ENCODE data around the gene COA5.

Gene COA5, protein sequence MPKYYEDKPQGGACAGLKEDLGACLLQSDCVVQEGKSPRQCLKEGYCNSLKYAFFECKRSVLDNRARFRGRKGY

DNA sequence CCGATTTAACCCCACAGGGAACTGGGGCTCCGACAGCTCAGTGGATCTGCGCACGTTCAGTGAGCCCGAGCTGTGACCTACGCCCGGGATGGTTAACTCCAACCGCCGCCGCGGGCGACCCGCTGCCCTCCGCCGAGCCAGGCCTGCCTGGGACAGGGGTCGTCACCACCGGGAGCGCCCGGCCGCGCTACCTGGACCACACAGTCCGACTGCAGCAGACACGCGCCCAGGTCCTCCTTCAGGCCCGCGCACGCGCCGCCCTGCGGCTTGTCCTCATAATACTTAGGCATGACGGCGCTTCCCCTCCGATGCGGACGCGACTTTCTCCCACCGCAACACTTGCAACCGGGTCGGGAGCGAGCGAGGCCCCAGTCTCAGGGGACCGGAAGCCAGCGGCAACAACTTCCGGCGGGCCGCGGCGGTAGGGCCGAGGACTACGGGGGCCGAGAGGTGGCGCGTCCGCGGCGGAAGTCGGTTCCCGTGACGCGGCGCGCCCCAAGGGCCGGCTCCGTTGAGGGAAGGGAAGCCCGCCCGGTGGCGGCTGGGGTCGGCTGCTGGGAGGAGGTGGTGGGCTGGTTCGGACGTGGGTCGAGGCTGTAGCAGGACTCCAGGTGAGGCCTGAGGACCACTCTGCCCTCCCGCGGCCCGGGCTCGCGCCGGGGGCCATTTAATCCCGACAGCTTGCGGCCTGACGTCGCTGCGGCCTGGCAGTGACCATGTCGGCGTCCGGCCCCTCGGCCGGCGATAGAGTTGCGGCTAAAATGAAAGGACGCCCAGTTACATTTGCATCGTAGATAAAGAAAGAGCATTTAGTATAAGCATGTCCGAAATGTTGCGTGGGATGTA is at the start of gene COA5, which contains the start of gene UNC50:
COA5 (minus strand) TSS at position 397 of the 846 bp plus-strand sequence; CDS start at position 290, 107 bp downstream.
UNC50 (plus strand) TSS at position 474 of the 846 bp plus-strand sequence. CDS start 1,171 bp downstream, outside the sequence.
- peak; percentile 81 for DNase-seq (ENCODE audit: low read depth)

DNA sequence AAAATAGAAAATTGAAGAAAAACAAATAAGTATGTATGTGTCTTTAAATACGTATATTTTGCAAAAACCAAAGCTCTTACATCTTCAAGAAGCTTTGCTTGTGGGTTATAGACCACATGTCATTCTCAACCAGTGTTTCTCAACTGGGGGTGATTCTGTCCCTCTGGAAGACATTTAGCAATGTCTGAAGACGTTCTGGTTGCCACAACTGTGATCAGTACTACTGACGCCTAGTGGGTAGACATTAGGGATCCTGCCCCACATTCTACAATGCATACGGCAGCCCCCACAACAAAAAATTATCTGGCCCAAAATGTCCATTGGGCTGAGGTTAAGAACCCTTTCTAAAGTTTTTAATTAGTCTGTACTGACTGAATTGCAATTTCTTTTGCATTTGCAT is 48.5 kb upstream of the COA5 start:
- no peak for DNase-seq (ENCODE audit: low read depth)

DNA sequence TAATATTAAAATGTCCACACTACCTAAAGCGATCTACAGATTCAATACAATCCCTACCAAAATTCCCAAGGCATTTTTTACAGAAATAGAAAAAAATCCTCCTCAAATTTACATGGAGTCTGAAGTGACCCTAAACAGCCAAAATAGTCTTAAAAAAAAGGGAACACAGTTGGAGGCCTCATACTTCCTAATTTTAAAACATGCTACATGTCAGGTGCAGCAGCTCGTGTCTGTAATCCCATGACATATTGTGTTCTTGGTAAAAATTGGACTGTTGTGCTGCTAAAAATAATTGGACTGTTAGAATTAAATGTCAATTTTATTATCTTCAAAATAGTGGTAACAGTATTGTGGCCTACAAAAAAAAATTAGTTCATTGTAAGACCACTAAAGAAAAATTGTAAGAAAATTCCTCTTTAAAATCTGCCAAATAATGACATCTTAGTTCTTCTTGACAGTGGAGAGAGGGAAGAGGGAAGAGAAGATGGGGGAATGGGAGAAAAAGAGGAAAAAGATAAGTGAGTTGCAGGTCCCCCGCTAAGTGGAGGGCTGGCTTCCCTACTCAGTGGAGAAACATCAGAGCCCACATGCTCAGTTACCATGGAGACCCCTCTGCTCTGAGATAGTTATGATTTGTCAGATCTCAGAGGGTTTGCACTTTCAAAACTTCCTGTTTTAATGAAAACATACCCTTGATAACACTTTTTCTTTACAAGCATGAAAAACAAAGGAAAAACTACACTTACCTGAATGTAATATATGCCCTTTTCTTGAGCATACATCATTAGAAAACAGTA is 46.6 kb upstream of the COA5 start:
- DNase-seq (ENCODE audit: low read depth), result no peak

DNA sequence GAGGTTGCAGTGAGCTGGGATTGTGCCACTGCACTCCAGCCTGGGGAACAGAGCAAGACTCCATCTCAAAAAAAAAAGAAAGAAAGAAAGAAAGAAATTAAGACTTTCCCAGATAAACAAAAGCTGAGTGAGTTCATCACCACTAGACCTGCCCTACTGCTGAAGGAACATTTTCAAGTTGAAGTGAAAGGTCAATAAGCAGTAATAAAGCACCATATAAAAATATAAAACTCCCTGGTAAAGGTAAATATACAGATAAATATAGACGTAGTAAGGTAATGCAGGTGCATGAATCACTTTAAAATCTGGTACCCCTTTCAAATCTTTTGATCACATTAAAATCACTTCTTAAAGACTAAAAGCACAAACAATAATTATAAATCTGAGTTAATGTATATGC is 42.7 kb upstream of the COA5 start:
- DNase-seq (ENCODE audit: low read depth), result no peak

DNA sequence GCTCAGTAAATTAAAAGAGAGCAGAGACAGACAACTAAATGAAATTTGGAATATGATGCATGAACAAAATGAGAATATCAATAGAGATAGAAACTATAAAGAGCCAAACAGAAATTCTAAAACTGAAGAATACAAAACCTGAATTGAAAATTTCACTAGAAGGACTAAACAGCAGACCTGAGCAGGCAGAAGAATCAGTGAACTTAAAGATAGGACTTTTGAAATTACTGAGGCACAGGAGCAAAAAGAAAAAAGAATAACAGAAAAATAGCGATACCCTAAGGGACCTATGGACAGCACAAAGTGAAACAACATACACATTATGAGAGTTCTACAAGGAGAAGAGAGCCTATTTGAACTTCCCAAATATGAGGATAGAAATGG is 41.7 kb upstream of the COA5 start:
- no peak for DNase-seq (ENCODE audit: low read depth)

DNA sequence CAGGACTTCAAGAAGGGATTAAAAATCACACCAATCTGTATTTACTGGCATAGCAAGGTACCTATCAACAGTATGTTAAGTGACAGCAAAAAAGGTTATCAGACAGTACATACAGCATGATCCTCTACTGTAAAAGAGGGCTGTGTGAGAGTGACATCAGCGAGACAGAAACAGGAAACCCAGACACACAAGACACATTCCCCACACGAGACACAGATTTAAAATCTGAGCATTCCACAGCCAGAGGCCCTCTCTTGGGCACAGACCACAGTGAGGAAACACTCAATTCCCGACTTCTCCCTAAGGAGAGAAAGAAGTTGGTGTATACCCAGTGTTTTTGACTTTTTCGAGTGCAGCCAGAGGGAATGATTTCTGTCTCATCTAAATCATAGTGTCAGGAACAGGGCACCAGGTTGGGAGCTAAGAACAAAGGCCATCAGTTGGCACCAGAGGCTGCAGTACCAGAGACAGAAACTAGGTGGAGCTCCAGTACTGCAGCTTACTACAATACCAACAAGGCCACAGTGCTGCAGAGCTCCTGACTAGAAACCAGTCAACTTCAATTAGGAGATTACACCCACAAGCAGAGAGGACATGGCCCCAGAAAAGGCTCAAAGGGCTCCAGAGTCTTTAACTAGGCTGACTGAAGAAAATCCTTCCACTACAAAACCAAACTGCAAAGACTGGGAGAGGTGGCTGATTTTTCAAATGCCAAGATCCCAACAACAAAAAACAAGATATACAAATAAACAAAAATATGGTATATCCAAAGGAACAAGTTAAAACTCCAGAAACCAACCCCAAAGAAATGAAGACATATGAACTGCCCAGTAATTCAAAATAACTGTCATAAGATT is 41.1 kb upstream of the COA5 start:
- peak; percentile 70 for DNase-seq (ENCODE audit: low read depth)

DNA sequence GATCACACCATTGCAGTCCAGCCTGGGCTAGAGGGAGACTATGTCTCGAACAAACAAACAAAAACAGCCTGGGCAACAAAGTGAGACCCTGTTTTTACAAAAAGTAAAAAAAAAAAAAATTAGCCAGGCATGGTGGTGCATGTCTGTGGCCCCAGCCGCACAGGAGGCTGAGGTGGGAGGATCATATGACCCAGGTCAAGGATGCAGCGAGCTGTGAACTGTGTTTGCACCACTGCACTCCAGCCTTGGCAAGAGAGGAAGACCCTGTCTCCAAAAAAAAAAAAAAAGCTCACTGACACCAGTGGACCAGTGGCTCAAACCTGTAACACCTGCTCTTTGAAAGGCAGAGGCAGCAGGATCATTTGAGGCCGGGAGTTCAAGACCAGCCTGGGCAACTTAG is 40.1 kb upstream of the COA5 start:
- no peak for DNase-seq (ENCODE audit: low read depth)

DNA sequence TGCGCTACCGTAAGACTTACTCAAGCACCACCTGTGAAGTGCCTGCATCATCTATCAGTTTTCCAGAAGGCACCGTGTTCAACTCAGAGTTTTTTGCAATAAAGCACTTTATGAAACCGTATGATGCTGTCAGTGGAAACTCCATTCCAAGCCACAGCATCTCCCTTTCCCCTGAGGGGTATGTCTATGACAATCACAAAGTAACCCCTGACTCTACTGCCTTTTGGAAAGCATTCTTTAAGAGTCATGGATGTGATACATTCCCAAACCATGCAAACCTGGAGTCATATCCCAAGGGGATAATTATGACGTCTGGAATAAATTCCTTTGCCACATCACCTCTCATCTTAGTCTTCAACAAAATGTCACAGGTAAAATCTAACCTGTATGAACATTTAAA is 39.3 kb upstream of the COA5 start:
- DNase-seq (ENCODE audit: low read depth), result no peak

DNA sequence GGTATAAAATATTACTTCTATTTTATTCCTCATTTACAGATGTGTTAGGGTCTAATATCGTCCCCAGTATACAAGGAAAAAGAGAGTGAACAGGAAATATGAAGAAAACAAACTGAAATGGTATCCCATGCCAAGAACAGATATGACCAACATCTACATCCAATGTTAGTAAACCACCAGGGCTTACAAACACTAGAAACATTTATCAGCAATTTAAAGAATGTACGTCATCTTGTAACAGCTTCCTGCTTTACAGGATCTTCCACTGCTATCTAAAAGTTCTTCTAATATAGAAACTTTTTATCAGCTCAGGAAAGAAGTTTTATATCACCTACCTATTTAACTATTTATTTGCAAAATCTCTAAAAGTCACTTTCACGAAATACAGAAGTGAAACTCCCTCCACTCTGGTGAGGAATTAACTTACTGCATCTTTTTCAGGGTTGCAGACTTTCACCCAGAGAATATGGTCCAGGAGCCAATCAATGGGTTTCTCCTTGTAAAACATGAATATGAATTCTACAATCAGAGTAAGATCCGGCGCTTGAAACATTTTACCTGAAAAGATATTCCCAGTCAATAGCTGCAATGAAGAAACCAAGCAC is 35.3 kb upstream of the COA5 start:
- DNase-seq (ENCODE audit: low read depth), result no peak

DNA sequence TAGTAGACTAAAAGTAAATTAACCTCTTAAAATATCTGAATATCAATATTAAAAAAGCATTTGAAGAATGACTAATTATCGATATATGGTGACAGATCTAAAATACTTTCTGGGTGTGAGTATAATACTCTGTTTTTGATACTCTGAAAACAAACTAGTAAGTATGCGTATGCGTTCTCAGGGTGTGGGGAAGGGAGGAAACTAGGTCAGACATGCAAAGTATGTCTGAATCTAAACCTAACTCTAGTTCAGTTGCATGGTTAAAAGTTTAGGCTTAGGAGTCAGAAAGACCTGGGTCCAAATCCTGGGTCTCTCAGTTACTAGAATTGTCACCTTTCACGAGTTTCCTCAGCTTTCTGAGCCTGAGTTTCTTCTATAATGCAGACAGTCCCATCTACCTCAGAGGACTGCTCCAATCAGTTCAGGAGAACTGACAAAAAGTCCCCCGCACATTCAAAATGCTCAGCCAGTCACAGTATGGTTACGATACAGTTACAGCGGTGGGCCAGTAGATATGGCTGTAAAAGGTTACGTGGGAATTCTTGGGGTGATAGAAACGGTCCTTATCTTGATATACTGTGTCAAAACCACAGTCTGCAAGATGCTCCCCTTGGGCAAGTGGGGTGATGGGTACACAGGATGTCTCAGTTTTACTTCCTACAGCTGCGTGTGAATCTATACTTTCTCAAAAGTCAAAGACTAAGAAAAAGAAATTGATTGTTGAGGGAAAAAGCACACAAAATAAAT is 29.3 kb upstream of the COA5 start:
- no peak for DNase-seq (ENCODE audit: low read depth)

DNA sequence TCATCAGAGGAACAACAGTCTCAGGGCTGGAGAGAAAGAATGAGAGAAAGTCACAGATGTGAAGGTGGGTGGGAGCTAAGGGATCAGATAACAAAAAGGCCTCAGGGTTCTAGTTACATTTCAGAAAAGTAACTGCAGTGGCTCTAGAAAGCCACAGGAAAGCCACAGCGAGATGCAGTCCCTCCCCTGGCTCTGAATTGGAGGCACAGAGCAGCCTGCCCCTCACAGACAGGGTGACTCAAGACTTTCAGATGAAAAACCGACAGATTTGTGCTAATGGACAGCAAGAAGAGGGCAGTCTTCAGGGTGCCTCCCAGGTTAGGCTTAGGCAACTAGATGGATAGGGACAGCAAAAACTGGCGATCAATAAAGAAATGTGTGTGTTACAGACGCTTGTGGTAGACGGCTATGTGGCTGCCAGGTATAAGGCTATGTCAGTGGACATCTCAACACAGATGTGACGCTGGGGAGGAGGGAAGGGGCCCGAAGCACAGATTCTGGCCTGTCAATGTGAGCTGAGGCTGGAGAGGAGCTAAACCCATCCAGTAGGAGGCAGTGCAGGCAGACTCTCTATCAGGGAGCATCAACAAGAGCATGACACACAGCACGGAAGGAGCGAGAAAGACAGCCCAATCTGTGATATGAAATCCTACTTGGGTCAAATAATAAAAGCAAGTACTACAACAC is 26.2 kb upstream of the COA5 start:
- no peak for DNase-seq (ENCODE audit: low read depth)

DNA sequence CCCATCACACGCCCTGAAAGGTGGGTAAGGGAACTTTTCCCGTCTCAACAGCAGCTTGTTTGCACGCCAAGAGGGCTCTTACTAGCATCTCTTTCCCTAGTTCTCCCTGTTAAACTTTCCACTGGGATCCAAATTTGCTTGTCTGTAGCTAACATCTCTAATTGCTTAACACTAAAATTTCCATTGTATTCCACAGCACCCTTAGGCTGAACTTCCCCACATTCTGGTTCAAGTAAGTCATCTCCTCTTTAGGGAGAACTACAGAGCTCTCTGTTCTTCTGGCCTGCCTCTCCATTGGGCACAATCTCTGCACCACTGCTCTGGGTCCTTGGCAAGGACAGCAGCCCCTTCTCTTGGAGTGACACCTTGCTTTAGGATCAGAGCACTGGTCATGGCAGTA is 24.0 kb upstream of the COA5 start:
- DNase-seq (ENCODE audit: low read depth), result no peak

DNA sequence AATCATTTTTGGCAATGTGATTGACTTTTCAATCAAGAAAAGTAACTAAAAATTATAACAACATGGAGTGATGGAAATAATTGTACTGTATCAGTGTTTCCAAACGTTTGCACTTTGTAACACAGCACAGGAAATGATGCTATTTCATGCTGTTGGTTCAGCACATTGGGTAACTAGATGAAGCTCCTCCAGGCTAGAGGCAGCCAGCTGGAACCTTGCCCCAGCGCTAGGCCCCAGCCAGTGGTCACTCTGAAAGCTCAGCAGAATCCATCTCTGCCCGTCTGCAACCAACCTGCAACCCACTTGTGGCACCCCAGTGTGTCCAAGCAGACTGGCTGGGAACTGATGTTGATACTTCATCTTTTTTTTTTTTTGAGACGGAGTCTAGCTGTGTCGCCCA is 15.3 kb upstream of the COA5 start:
- no peak for DNase-seq (ENCODE audit: low read depth)

DNA sequence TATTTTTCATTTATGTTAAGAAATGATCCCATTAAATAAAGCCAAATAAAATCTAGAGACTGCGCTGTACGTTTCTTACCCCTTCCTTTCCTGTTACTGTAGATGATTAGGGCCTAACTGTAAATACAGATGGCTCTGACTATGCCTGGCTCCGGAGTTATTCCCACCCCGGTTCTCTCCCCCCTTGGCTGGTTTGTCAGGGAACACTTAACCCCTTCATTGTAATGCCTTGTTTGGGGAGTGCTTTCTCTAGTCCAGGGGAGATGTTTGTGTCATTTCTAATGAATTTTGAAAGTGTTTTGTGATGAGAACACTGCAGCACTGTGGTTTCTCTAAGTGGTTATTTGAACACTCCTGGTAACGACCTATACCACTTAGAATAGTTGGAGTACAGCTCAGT is 8.8 kb upstream of the COA5 start:
- no peak for DNase-seq (ENCODE audit: low read depth)

DNA sequence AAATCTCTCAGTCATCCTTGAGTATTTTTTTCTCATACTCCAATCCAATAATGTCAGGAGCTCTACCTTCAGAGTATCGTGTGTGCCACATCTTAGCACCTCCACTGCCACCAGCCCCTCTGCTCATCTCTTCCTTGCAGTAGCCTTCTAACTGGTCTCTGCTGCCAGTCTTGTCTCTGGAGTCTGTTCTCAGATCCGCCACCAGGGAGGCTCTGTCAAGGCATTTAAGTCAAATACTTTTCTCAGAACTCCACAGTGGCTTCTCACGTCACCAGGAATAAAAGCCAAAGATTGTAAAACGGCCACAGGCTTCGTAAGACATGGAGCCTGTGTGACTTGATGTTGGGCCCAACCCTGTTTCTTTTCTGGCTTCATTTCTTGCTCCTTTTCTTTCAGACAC is 7.2 kb upstream of the COA5 start:
- DNase-seq (ENCODE audit: low read depth), result no peak

DNA sequence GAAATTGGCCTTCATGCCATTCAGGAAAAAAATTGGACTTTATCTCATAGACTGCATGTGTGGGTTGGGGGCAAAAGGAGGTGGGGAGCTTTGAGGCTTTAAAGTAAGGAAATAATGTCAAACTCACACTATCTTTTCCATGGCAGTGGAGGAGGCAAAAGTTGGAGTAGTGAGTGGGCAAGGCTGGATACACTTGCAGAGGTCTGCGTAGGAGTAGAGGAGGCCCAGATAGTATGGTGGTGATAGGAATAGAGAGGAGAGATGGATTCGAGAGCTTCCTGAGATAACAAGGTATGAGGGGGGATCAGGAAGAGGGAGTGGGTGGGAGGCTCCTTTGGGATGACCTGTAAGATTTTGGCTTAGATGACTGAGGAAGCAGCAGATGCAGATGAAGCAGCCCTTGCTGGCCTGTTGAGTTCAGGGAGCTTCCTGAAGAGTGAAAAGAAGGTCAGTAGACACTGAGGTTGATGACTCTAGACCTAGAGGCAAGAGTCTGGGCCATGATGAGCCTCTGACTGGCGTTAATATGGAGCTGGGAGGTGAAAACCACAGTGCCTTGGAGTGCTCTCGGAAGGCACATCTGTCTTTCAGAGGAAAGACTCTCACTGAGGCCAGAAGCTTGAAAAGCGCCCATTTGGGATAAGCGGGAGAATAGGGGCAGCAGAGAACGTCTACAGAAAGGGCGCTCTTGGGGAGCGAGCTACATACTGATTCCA is 5.9 kb upstream of the COA5 start:
- DNase-seq (ENCODE audit: low read depth), result no peak

DNA sequence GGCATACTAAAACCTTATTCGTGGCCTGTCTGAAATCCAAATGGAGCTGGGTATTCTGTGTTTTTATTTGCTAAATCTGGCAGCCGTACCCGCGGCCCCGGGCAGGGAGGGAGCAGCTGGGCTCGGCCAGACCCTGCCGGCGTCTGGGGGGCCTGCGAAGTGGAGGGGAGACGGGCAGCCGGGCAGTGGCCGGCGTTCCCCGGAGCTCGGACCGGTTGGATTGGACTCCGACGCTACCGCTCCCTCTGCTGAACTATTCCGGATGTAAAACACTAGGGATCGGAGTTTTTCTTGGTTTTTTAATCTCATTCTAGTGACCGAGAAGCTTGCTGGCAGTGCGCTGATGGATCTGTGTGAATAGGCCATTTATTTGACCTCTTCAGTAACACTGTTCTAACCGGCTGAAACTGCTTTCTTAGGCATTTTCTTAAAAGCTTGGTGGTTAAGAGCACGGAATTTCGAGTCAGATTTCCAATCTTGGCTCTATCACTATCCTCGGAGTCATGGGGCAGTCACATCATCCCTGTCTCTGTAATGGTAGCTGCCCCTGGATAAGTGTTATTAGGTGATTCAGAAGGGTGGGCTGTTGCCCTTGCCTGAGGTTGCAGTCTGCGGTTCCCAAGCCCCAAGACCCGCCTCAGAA is 771 bp upstream of the COA5 start:
- no peak for DNase-seq (ENCODE audit: low read depth)

DNA sequence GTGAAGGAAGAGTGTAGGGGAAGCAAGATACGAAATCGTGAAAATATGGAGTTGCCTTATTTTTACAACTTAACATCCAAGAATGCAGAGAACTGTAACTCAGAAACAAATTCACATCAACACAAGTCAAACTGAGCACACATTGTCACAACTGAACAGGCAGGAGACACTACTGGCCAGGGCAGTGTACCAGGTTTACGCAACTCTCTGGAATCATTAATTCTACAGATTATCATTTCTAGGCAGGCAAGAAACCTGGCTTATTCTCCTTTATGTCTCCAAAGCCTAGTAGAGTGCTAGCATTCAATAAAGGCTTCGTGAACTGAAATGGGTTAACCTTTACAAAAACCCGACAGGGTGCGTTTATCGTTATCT is 584 bp downstream of the COA5 start:
- no peak for DNase-seq (ENCODE audit: low read depth)

DNA sequence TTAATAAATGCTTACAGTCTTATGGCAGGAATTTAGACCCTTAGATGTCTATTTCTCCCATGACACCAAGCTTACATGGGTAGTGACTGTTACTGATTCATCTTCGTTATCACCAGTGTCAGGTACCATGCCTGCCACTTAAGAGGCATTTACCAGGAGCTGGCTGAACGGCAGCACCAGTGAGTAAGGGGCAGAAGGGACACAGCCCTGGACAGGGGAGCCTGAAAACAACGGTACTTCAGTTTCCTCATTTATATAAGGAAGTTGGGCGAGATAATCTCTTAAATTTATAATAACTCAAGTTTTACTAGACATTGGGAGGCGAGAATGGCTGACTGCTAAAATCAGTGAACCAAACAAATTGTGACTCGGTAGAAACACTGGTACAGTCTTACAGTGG is 1.2 kb downstream of the COA5 start:
- DNase-seq (ENCODE audit: low read depth), result no peak
